Stomach (tissue), 4 donors: ENCODE data around the gene SLC24A4.

ENCODE experiments used
- CTCF ChIP-seq, 7 experiments: fragments of 450-650 bp in 4 of 7; fragments of 200-600 bp in 3 of 7; sonication (generic) in 3 of 7; IDR thresholded peaks; one replicate each; pipeline ENCODE4 v1.5.1; 2016 to 2019; ENCODE audit warnings: antibody characterized with exemption in 7 of 7, control low read depth in 2 of 7, mild to moderate bottlenecking in 1 of 7
- POLR2A ChIP-seq, 4 donors: fragments of 450-650 bp; IDR thresholded peaks; one replicate each; pipeline ENCODE4 v1.6.1; 2016; ENCODE audit warnings: antibody characterized with exemption in 4 of 4, control low read depth in 2 of 4, mild to moderate bottlenecking in 1 of 4, moderate library complexity in 1 of 4
- POLR2AphosphoS5 ChIP-seq, 3 donors: sonication (generic); formaldehyde crosslinking; IDR thresholded peaks; one replicate each; pipeline ENCODE4 v1.6.1; 2016; ENCODE audit warnings: antibody characterized with exemption in 3 of 3

- TF ChIP-seq POLR2A (IDR thresholded peaks at IDR 0.05) (no peak), CTCF (IDR thresholded peaks at IDR 0.05) (no peak), POLR2AphosphoS5 (IDR thresholded peaks at IDR 0.05) (no peak)
Measured at GRCh38 chr14:92510972-92511371, 188.0 kb downstream of the SLC24A4 start.
